ENCODE data around the gene ADAM8.
"Not testable (repeated sequence)": the region's sequence is repeated elsewhere in the genome, so short reads cannot be mapped to it uniquely, and the experiment has no call there.

Gene ADAM8

DNA sequence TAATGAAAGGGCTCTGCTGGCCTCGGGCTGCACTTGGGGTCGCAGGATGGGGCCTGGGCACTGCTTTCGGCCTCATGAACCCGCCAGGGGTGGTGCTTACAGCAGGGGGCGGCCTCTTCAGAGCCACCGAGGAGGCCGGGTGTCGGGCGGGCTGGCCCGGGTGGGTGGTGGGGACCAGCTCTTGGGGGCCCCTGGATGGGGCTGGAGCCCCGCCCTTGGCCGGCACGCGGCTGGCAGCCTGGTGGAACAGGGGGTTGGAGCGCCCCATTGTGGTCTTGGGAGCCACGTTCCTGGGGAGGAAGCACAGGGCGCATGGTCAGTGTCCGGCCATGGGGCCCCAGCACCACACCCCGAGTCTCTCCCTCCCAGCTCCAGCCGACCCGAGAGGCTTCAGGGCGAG, 8.8 kb downstream of the ADAM8 start:
- DNase-seq (ENCODE audit: low spot score), result no peak

DNA sequence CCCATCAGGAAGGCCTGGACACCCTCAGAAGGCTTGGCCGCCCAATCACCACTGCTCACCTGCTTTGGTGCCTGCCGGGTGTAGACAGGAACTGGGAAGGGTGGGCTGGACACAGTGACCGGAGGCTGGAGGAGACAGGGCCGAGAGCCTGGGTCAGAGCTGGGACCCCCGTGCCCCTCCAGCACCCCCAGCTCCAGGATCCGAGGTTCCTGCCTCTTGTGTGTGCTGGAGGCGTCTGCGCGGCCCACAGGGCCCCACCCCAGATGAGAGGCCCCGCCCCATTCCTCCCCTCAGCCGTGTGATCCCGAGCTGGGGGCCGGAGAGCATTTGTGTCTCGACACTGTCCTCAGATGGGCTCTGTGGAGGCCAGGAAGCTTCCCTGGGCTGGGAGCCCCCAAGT, 9.4 kb downstream of the ADAM8 start:
- no peak for DNase-seq (ENCODE audit: low spot score)

- no peak for DNase-seq (ENCODE audit: low spot score)
Observed at GRCh38 chr10:133266056-133266795, 10.4 kb downstream of the ADAM8 start.

DNA sequence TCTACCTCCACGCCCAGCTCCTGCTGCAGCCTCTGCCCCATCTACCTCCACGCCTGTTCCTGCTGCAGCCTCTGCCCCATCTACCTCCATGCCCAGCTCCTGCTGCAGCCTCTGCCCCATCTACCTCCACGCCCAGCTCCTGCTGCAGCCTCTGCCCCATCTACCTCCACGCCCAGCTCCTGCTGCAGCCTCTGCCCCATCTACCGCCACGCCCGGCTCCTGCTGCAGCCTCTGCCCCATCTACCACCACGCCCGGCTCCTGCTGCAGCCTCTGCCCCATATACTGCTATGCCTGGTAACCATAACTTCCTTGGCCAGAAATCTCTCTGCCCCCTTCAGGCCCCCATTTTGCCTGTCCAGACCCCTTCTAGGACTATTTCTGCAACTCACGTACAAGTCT, 11.6 kb downstream of the ADAM8 start:
- DNase-seq (ENCODE audit: low spot score), result not testable (repeated sequence)

DNA sequence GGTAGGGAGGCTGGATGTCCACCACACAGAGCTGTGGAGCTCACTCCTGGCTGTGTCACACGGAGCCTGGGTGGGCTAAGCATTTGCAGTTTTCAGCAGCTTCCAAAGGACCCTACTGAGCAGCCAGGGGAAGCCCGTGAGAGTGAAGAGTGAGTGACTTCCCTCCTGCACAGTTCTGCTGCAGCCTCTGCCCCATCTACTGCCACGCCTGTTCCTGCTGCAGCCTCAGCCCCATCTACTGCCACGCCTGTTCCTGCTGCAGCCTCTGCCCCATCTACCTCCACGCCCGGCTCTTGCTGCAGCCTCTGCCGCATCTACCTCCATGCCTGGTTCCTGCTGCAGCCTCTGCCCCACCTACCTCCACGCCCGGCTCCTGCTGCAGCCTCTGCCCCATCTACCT, 12.2 kb downstream of the ADAM8 start:
- DNase-seq (ENCODE audit: low spot score), result no peak

- no peak for DNase-seq (ENCODE audit: low spot score)
Observed at GRCh38 chr10:133263674-133264073, 13.0 kb downstream of the ADAM8 start.

GRCh38 chr10:133262696-133263095, 14.0 kb downstream of the ADAM8 start:
- no peak for DNase-seq (ENCODE audit: low spot score)

DNA sequence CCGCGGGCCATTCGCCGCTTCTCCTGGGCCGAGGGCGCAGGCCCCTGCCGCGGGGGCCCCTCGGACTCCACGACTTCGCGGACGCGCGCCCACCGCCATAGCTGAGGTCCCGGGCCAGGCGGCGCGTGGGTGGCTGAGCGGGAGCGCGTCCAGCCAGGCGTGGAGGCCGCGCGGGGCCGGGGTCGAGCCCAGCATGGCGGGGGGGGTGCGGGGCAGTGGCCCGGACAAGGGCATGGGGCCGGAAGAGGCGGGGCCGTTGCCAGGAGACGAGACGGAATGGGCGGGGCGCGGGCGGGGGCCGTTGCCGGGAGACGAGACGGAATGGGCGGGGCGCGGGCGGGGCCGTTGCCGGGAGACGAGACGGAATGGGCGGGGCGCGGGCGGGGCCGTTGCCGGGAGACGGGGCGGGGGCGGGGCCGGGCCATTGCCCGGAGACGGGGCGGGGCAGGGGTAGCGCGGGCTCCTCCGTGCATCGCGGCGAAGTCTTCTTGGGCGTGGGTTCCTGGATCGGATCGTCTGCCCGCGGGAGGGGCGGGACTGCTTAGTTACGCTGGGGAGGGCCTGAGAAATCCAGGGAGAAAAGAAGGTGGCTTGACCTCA, 14.8 kb downstream of the ADAM8 start:
- DNase-seq (ENCODE audit: low spot score), result peak; percentile 69

GRCh38 chr10:133260895-133261725, 15.6 kb downstream of the ADAM8 start:
- peak; percentile 47 for DNase-seq (ENCODE audit: low spot score)

- DNase-seq (ENCODE audit: low spot score), result no peak
Observed at GRCh38 chr10:133259602-133259989, 17.1 kb downstream of the ADAM8 start.

DNA sequence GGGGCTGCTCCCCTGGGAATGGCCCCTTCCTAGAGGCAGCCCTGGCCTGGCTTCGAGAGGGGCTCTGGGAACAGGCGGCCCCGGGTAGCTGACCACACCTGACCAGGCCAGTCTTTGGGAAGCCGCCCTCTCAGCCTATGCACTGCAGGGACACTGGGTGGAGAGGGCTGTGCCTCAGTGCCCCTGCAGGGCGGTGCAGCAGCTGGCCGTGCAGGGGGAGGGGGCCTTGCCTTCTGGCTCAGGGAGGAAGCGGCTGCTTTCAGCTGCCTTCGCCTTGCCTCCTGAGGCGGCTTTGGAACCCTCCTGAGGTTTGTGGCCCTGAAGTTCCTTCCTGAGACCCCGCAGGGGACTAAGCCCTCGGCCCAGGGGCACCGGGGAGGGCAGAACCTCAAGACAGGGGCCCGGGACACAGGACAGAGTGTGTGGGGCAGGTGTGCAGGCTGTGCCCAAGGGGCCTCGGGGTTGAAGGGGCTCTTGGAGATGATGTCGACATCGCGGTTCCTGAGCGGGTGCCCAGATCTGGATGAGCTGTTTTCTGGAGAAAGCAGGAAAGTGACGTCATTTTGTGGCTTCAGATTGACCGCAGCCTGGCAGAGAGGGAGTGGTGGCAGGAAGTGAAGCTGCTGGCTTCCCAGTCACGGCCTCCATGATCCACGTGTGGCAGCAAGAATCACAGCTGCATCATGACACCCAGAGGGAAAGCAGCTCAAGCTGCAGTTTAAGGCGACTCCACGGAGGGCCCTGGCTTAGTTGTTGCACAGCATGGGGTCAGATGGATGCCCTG, 17.7 kb downstream of the ADAM8 start:
- DNase-seq (ENCODE audit: low spot score), result peak; percentile 68

- no peak for DNase-seq (ENCODE audit: low spot score)
Observed at GRCh38 chr10:133258066-133258817, 18.4 kb downstream of the ADAM8 start.

GRCh38 chr10:133257489-133258065, 19.1 kb downstream of the ADAM8 start:
- DNase-seq (ENCODE audit: low spot score), result peak; percentile 52

GRCh38 chr10:133255323-133255722, 21.3 kb downstream of the ADAM8 start:
- DNase-seq (ENCODE audit: low spot score), result no peak

GRCh38 chr10:133254421-133255120, 22.1 kb downstream of the ADAM8 start:
- no peak for DNase-seq (ENCODE audit: low spot score)

DNA sequence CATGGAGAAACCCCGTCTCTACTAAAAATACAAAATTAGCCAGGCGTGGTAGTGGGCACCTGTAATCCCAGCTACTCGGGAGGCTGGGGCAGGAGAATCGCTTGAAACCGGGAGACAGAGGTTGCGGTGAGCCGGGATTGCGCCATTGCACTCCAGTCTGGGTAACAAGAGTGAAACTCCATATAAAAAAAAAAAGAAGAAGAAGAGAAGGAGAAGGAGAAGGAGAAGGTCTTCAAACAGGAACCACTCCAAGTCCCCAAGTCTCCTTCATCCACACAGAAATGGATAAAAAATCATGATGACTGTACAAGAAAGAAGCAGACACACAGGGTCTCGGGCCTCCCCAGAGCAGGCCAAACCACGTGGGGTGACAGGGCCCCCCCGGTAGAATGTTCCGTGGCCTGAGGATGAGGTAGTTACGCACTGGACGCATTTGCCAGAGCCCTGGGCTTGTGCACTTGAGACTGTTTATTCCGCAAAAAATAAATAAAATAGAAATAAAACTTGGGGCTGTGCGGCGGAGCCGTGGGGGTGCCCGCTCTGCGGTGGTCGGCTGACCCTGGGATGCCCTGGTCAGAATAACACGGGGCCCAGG, 23.2 kb downstream of the ADAM8 start:
- DNase-seq (ENCODE audit: low spot score), result no peak

GRCh38 chr10:133252223-133252552, 24.5 kb downstream of the ADAM8 start:
- DNase-seq (ENCODE audit: low spot score), result no peak

GRCh38 chr10:133251388-133252222, 25.1 kb downstream of the ADAM8 start:
- no peak for DNase-seq (ENCODE audit: low spot score)

Data from LoVo (cell line).